ENCODE measurements around the gene C11orf98.

C11orf98 gene

DNA sequence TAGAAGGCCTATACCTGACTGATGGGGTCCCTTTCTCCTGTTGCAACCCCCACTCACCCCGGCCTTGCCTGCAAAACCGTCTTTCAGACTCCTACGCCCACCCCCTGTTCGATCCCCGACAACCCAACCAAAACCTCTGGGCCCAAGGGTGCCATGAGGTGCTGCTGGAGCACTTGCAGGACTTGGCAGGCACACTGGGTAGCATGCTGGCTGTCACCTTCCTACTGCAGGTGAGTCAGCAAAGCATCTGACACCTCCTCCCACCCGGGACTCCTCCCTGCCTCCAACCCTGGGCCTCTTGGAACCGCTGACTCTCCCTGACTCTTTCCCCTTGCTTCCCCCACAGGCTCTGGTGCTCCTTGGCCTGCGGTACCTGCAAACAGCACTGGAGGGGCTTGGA lies 50.7 kb downstream of the C11orf98 start:
- no peak for DNase-seq (ENCODE audit: extremely low read depth, low read depth)
- TF ChIP-seq, protein P1, sequence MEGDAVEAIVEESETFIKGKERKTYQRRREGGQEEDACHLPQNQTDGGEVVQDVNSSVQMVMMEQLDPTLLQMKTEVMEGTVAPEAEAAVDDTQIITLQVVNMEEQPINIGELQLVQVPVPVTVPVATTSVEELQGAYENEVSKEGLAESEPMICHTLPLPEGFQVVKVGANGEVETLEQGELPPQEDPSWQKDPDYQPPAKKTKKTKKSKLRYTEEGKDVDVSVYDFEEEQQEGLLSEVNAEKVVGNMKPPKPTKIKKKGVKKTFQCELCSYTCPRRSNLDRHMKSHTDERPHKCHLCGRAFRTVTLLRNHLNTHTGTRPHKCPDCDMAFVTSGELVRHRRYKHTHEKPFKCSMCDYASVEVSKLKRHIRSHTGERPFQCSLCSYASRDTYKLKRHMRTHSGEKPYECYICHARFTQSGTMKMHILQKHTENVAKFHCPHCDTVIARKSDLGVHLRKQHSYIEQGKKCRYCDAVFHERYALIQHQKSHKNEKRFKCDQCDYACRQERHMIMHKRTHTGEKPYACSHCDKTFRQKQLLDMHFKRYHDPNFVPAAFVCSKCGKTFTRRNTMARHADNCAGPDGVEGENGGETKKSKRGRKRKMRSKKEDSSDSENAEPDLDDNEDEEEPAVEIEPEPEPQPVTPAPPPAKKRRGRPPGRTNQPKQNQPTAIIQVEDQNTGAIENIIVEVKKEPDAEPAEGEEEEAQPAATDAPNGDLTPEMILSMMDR (IDR thresholded peaks at IDR 0.05; ENCODE audit: low read depth, low read length): no peak

- DNase-seq (ENCODE audit: extremely low read depth, low read depth): no peak
- TF ChIP-seq, protein P1 (IDR thresholded peaks at IDR 0.05; ENCODE audit: low read depth, low read length): no peak
Measured at GRCh38 chr11:62613291-62613778, 51.7 kb downstream of the C11orf98 start.

Measured in AG09319 (cell line).